ENCODE results near the gene E2F6.

GRCh38 chr2:11402436-11402835 is 63.5 kb downstream of the E2F6 start:
- TF ChIP-seq CTCF (IDR thresholded peaks at IDR 0.05 in 8 of 11, conservative IDR thresholded peaks at IDR 0.05 in 3 of 11): no peak
- no peak for TF ChIP-seq POLR2AphosphoS5 (IDR thresholded peaks at IDR 0.05)

Data from spleen (tissue), 7 donors.